Brain pericyte (primary cell): ENCODE results near the gene HUS1.
A peak's percentile ranks its signal among the peaks of the same experiment; 100 is the strongest.
"Not testable (repeated sequence)": the region's sequence is repeated elsewhere in the genome, so short reads cannot be mapped to it uniquely, and the experiment has no call there.

ENCODE experiments used
- DNase-seq: peaks from one replicate; pipeline ENCODE4 v3.0.0-alpha.2; 2012; ENCODE audit warnings: low read depth, low spot score

The HUS1 gene

DNA sequence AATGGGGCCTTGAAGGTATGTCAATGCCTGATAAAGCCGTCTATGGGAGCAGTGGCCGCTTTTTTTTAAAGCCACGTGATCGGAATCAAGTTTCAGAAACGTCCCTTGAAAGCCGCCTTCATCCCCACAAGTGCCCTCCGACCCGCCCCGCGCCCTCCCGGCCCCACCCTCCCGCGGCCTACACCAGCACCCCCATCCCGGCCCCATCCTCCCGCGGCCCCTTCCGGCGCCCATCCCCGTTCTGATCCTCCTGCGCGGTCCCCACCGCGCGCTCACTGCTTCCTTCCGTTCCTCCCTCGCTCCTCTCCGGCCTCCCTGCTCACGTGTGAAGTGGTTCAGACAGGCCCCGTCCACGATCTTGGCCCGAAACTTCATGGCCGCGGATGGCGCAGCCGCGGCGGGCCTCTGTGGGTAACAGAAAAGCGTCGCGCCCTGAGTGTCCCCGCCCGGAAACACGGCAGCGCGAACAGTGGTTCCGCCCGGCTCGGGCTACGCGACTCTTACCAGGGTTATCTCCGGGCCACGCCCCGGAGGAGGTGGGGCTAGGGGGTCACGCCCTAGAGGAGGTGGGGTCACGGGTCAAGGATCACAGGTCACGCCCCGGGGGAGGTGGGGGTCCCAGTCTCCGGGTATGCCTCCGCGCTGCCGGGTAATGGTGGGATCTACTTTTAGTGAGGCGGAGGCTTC is at the start of gene HUS1:
Gene HUS1 (minus strand): TSS at position 471 of the 687 bp plus-strand sequence. CDS start 96 bp downstream, at position 375.
- peak; percentile 33 for DNase-seq

DNA sequence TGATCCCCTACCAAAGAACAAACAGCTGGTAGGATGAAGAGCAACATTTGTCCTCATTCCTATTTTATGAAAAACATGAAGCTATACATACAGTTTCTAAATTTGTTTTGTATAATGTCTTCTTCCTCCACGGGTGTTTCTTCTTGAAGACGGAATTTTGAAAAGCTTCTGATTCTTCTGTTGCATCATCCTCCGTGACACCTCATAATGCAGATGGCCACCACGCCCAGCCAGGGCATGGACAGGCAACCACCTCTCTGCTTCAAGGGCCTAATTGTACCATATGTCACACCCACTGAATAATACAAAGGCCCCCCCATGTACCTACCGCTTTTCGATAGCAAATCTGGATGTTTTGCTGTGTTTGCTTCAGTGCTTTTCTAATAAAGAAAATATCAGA is 49.5 kb upstream of the HUS1 start, which contains the start of gene SUN3:
Gene SUN3 (minus strand): TSS at position 170 of the 400 bp plus-strand sequence. CDS start 169 bp downstream, at position 1.
- DNase-seq = no peak

DNA sequence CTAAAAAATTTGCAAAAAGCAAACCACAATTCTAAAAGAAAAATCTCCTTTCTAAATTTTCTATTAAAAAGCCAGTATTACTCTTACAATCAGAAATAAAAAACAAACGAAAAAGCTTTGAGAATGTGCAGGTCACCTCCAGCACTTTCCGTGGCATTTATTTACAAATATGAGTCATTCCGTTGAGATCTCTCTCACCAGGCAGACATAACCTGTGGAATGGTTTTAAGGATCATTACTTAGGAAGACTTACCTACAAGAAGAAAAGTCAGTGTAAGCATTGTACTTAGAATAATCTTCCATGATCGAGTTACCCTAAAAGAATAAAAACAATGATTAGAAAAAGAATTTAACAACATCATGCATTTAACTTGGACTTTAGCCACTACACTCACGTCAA is 46.2 kb upstream of the HUS1 start:
- no peak for DNase-seq

DNA sequence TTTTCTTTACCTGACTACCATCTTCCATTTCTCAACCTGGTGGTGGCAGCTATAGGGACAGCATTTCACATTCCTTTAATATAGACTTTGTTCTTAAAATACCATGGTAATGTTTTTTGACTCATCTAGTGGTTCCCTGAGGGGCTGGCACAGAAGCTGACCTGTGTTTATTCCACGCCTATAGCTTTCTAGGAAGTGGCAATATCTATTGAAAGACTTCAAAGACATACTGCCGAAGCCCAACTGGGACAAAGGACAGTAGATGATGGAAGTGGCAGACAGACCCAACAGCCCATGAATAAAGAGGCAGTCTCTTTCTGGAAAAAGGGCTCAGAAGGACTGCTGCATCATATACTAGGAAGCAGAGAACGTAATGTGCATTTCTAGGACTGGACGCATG is 38.3 kb upstream of the HUS1 start:
- DNase-seq = no peak

DNA sequence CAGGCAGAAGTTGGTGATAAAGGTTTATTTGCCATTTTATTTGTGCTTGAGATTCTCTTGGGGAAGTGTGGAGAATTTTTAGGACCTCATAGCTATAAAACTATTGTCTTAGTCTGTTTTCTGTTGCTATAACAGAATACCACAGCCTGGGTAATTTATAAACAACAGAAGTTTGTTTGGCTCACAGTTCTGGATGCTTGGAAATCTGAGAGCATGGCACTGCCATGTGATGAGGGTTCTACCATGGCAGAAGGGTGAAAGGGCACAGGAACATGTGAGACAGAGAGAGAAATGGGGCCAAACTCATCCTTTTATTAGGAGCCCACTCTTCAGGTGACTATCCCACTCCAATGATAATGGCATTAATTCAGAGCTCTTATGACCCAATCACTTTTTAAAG is 37.2 kb upstream of the HUS1 start:
- no peak for DNase-seq

DNA sequence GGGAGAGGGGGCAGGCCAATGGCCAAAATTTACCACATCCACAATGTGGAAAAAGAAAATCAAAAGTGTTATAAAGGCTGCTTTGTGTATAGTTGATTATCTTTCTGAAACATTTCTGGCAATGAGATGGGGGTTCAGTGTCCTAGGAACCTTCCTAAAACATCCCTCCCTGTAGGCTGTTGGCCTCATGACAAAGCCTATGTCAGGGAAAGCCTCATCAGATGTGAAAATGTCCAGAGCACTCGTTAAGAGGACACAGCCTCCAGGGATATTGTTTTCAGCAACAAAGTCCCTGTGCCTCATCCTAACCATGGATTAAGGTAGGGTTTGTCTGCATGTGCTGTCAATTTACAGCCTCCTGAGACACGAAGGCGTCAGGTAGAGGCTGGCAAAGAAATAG is 32.5 kb upstream of the HUS1 start:
- DNase-seq = no peak

DNA sequence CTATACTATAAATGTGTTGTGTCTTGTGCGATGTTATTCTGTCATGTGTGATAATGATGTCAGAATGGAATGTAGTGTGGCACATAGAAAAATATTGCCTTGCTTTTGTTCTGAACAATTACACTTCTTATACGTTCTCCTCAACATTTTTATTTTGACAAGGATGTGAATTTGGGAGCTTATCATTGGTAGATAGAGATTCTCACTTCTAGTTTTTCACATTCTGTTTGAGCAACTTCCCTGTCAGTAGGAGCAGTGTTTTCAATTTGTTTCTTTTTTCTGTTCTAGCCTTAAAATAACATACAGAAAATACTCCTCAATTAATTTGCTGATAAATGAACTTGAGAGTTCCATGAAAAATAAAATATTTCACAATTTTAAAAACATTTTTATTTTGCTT is 31.9 kb upstream of the HUS1 start:
- no peak for DNase-seq

DNA sequence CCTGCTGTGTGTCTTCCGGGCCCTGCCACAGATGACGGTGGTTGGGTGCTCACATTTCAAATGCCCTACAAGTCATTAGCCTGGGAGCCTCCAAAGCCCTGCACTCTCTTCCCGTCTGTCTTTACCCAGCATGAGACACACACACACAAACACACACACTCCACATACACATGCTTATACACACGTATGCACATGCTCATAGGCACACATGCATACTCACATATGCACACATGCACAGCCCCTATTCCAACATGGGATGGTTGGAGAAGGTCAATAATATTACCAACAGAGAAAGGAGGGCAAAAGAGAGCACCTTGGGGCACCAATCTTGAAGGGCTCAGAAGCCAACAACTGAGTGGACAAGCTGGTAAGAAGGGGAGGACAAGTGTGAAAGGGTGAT is 30.5 kb upstream of the HUS1 start:
- no peak for DNase-seq

DNA sequence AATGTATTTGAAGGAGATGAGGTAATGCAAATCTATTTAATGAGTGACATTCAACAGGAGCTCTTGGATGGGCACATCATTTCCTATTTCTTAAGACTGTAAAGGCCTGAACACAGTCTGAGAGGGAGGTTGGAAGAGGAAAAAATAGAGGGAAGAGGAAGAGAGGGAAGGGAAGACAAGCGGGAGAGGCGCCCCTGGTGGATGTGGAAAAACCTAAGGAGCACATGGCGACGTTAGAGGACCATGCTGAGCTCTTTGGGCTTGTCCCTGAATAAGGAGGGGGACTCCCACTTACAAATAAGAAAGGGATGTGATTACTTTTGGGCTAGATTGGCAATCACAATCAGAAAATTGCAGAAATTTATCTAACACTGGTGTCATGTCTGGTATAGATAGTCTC is 29.8 kb upstream of the HUS1 start:
- no peak for DNase-seq

DNA sequence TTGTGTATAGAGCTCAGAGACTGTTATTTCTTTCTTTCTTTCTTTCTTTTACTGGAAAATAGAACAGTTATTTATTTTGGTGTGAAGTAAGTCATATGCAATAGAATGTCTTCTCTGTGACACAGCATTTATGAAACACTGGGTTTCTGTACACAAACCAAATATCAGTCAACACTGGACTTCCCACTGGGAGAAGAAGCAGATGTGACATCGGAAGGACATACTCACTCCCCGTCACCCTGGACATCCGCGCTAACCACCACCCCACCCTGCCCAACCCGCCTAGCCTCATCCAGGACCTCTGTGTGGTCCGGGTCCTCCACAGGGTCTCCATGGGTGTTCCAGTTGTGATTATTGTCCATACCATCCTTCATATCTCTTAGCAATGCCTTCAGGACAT is 27.5 kb upstream of the HUS1 start:
- DNase-seq = no peak

DNA sequence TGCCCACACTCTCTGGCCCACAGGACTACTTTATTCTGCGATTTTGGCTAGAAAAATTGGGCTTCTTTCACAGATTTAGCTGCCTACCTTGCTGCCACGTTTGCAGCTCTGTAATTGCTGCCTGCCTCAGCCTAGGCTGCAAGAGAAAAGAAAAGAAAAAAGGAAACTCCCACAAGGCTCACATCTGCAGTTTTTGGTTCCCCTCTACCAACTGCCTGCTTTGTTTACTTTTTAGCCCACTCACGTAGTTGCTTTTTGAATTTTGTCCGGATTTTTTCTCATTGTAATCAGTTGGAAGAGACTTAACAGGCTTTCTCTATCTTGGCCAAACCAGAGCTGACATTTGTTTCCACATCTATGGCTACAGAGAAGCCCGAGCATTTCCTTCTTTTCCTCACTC is 25.2 kb upstream of the HUS1 start:
- no peak for DNase-seq

DNA sequence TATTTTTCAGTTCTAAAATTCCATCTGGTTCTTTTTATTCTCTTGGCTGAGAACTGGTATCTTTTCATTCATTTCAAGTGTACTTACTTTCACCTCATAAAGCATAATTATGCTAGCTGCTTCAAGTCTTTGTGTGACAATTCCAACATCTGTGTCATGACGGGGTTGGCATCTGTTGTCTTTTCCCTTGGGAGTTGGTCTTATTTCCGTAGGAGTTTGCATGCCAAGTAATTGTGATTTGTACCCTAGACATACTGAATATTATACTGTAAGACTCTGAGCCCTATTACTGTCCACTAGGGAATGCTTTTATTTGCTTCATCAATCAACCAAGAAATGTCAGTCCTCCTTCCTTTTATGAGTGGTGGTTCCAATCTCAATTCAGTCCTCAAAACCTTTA is 24.6 kb upstream of the HUS1 start:
- DNase-seq = no peak

DNA sequence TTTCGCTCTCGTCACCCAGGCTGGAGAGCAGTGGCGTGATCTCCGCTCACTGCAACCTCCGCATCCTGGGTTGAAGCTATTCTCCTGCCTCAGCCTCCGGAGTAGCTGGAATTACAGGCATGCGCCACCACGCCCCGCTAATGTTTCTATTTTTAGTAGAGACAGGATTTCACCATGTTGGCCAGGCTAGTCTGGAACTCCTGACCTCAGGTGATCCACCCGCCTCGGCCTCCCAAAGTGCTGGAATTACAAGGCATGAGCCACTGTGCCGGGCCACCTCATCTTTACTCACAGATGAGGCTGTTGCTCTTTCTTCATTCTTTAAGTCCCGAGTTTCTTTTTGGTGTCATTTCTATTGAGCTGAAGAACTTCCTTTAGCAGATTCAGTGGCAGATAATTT is 20.7 kb upstream of the HUS1 start:
- DNase-seq = not testable (repeated sequence)

DNA sequence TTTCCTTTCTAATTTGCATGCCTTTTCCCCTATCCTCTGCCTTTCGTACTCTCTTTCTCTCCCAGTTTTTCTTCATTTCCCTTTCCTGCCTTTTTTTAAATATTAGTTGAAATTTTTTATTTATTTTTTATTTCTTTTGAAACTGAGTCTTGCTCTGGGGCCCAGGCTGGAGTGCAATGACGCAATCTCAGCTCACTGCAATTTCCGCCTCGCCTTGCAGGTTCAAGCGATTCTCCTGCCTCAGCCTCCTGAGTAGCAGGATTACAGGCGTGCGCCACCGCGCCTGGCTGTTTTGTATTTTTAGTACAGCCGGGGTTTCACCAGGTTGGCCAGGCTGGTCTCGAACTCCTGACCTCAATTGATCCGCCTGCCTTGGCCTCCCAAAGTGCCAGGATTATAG is 20.0 kb upstream of the HUS1 start:
- DNase-seq = no peak

DNA sequence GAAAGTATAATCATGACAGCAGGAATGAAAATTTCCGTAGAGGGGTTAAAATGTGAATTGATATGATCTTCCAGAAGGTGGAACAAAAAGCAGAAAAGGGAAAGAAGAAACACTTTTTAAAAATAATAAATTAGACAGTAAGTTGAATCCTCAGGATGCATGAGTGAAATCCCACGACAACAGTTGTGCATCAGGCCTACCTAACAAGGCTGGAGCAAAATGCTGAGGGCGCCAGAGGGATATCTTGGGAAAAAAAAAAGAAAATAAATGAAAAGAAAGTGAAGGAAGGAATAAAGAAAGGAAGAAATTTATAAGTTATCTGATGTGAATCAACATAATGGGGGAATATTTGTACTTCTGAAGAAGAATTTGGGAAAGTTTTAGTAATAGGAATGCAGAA is 13.0 kb upstream of the HUS1 start:
- DNase-seq = no peak

DNA sequence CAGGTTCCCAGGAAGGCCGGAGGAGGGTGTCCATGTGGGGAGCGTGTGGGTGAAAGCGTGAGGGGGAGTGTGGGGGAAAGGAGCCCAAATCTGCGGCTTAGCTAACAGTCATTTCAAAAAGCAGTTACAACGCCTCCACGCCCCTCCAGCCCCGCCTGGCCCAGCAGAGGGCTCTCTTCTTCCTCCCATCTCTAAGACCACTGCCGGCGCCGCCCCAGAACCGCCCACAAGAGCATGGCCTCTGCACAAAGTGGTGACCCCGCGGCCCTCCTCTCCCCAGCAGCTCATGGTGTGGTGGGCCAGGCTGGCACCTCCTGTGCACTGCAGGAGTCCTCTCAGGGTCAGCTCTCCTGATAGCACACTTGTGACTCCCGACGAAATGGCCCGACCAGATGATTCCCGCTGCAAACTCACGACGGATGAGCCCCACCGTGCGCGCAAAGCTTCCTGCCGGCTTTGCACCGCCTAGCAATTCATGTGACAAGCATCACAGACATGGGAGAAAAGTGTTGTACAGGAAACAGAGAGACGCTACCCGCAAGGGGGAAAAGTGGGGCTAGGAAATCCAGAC is 12.4 kb upstream of the HUS1 start:
- peak; percentile 20 for DNase-seq

DNA sequence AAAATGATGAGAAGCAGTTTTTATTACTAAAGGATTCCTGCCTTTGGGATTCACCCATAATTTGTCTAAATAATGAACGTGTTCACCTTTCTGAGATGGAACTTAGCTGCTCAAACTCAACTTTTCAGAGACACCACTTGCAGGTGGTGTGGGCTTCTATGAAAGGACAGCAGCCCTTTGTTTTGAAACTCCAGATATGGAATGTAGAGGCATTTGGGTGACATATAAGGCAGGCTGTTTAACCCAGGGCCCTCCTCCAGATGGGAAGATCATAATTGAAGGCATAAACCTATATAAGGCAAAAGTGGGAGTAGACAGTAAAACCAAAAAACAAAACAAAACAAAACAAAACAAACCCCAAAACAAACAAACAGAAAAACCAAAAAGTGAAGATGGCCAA is 11.9 kb upstream of the HUS1 start:
- no peak for DNase-seq

DNA sequence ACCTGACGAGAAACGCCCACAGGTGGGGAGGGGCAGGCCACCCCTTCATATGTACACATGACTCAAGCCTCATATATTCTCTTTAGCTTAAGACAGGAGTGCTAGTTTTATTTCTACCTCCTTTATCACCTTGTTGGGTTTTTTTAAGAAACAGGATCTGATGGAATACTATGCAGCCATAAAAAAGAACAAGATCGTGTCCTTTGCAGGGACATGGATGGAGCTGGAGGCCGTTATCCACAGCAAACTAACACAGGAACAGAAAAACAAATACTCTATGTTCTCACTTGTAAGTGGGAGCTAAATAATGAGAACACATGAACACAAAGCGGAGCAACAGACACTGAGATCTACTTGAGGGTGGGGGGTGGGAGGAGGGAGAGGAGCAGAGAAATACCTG is 11.2 kb upstream of the HUS1 start:
- DNase-seq = no peak

DNA sequence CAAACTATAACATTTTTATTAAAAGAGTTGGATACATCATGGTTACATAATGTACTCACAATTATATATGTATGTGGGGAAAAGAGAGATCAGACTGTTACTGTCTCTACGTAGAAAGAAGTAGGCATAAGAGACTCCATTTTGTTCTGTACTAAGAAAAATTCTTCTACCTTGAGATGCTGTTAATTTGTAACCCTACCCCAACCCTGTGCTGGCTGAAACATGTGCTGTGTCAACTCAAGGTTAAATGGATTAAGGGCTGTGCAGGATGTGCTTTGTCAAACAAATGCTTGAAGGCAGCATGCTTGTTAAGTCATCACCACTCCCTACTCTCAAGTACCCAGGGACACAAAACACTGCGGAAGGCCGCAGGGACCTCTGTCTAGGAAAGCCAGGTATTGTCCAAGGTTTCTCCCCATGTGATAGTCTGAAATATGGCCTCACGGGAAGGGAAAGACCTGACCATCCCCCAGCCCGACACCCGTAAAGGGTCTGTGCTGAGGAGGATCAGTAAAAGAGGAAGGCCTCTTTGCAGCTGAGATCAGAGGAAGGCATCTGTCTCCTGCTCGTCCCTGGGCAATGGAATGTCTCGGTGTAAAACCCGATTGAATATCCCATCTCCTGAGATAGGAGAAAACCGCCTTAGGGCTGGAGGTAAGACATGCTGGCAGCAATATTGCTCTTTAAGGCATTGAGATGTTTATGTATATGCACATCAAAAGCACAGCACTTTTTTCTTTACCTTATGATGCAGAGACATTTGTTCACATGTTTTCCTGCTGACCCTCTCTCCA is 10.4 kb upstream of the HUS1 start:
- not testable (repeated sequence) for DNase-seq

DNA sequence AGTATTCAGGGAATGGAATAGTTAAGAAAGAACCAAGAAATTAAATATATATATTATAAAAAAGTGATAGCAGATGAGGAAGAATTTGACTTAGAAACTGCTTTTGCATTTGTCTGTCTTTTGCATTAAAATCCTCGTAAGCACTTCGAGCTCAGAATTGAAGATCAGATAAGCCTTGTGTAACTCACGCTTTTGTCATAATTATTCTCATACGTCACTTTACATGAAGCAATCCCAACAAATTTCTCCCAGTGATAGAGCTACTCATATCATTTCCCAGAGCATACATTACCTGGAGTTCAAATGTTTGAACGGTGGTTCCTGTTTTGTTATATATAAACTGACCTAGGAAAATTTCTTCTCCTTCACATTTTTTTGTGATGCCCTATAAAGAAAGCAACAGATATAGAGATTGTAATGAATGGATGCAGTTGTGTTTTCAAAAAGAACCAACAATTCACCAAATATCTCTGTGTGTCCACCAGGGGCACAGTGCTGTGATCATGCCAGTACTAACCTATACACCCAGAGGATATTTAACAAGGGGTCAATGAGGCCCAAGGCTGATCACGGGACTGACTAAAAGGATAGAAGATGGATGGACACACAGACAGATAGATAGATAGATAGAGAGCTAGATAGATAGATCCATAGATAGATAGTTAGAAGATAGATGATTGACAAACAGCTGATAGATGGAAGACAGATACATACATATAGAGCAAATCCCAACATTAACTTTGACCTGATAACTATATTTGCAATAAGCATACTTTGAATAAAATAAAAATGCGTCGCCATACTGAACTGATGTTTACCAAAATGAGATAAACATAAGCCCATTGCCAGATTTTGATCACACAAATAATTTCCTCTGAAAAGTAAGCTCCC is 9.3 kb upstream of the HUS1 start:
- no peak for DNase-seq

DNA sequence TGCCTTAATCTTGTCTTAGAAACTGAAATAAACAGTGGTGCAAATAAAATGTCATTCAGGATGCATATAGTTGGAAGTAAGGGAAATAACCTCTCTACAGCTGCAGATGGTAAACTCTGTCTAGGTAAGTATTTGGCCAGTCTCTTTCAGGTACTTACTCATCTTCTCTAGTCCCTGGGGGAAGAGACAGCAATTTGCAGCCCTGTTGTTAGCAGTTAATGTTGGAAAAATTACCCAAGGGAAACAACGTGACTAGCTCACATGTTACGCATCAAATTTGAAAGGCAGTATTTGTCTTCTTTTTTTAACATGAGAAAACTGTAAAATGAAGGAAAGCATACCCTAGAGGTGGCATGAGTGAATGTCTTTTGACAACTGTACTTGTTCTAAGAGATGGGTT is 3.2 kb upstream of the HUS1 start:
- DNase-seq = no peak

DNA sequence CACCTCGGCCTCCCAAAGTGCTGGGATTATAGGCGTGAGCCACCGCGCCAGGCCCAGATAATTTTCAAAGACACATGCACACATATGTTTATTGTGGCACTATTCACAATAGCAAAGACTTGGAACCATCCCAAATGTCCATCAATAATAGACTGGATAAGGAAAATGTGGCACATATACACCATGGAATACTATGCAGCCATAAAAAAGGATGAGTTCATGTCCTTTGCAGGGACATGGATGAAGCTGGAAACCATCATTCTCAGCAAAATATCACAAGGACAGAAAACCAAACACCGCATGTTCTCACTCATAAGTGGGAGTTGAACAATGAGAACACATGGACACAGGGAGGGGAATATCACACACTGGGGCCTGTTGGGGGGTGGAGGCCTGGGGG is 1.2 kb upstream of the HUS1 start:
- DNase-seq = not testable (repeated sequence)
